Prostate gland (tissue), 2 donors: ENCODE data around the gene MAGI2. TPM values are rescaled to one million over a fixed set of nuclear protein-coding genes. Genes with fewer than 3 reads are reported as not detected.

ENCODE experiments used
- DNase-seq: peaks from one replicate; pipeline ENCODE4 v3.0.0-alpha.2; 2019; ENCODE audit warnings: low spot score
- H3K27ac ChIP-seq, 2 donors: fragments of 200-600 bp; sonication (generic); 2 replicates each; pipeline ENCODE4 v1.5.1; 2017 to 2019
- H3K27me3 ChIP-seq: fragments of 200-600 bp; sonication (generic); replicated peaks from 2 replicates; pipeline ENCODE4 v1.5.1; 2019; ENCODE audit not compliant: insufficient read depth
- H3K36me3 ChIP-seq, 2 donors: fragments of 200-600 bp; sonication (generic); 1 replicate in 1 of 2; 2 replicates in 1 of 2; pipeline versions ENCODE4 v1.5.1 to v1.8.1; 2017 to 2019
- H3K4me1 ChIP-seq: fragments of 200-600 bp; sonication (generic); replicated peaks from 2 replicates; pipeline ENCODE4 v1.5.1; 2019
- H3K4me3 ChIP-seq, 2 donors: fragments of 200-600 bp; sonication (generic); 2 replicates each; pipeline ENCODE4 v1.5.1; 2017 to 2019
- H3K9me3 ChIP-seq: fragments of 200-600 bp; sonication (generic); 2 replicates; pipeline ENCODE4 v1.5.1; 2017
- POLR2A ChIP-seq: fragments of 450-650 bp; IDR thresholded peaks from one replicate; pipeline ENCODE4 v1.6.1; 2016; ENCODE audit warnings: antibody characterized with exemption, mild to moderate bottlenecking
- POLR2AphosphoS5 ChIP-seq: sonication (generic); formaldehyde crosslinking; IDR thresholded peaks from one replicate; pipeline ENCODE4 v1.6.1; 2017; ENCODE audit warnings: antibody characterized with exemption
- WGBS: methylation state at CpG from one replicate; pipeline ENCODE4 v1.1.5; 2018; 5-methylcytosine and 5-hydroxymethylcytosine counted together
- intact Hi-C: fragments of 100-400 bp; cut with DNase I; formaldehyde crosslinking; loops from one replicate; pipeline ENCODE4 v1.14.2; 2022
- total RNA-seq, 2 donors: library from RNA; depleted of rRNA; stranded (reverse); fragments of >200 nt; gene quantifications; one replicate each; pipeline ENCODE4 v1.1.0, GENCODE V29; 2016
- TF ChIP-seq, protein P1 (sequence below), 4 experiments: fragments of 200-600 bp in 2 of 4; fragments of 450-650 bp in 2 of 4; sonication (generic) in 2 of 4; IDR thresholded peaks; 1 replicate in 3 of 4; 2 replicates in 1 of 4; pipeline ENCODE4 v1.5.1; 2016 to 2019; ENCODE audit warnings: antibody characterized with exemption in 4 of 4, mild to moderate bottlenecking in 2 of 4, moderate library complexity in 2 of 4

The MAGI2 gene
- total RNA-seq, 2 donors from 2014 or later: 27.1 to 31.3 TPM

DNA sequence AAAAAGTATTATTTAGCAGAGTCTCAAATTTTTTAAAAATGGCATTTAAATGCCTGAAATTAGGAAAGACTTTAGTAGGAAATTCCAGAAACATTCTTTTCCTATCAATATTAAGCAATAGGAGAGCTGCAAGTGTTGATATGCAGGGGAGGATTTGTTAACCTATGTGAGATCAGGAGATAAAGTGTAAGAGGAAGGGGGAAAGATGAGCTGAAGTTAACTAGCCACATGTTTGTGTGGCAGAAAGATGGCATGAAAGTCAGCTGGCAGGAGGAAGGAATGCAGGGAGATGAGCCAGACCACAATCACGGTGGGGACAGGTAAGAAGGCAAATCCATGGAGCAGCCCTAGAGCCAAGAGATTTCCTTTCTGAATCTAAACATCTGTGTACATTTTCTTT is 303.6 kb downstream of the MAGI2 start:
- whole genome bisulfite sequencing: 29% methylated on average over 1 of the region's 1 CpG
- intact Hi-C loops: no loop called here

DNA sequence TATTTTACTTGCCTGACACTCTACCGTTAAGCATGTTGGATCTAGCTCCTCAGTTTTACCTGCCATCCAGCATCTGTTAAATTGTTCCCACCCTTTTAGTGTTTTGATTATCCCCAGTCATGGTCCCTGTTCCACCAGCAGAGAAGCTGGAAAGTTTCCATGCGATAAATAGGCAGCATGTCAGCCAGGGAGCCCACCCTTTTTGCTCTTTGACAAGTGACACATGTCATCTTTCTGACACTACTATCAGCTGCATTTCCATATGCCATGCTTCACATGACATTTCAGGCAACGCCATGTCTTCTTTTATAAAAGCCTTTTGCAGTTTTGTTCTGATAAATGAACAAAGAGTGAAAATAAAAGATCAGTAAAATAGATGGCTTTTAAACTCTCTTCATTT is 310.8 kb downstream of the MAGI2 start:
- Histone ChIP-seq H3K9me3 (no peaks in the 10 kb centered on the region), H3K27ac (no peak overlapping the region), H3K4me1 (no peaks in the 10 kb centered on the region), H3K27me3 (no peaks in the 10 kb centered on the region), H3K4me3 (no peak overlapping the region), H3K36me3 (no peaks in the 10 kb centered on the region)
- DNase-seq: no peak
- TF ChIP-seq POLR2AphosphoS5: no peak
- no peak for TF ChIP-seq POLR2A
- WGBS: 68% methylated on average over 3 of the region's 3 CpGs
- intact Hi-C loops: no loop called here

More for the DNA sequence above, 303.6 kb downstream of the MAGI2 start:
- Histone ChIP-seq H3K4me1 (no peaks in the 10 kb centered on the region), H3K27ac (no peak overlapping the region), H3K4me3 (no peak overlapping the region), H3K36me3 (no peaks in the 10 kb centered on the region), H3K9me3 (no peaks in the 10 kb centered on the region), H3K27me3 (no peaks in the 10 kb centered on the region)
- no peak for DNase-seq
- TF ChIP-seq POLR2AphosphoS5 (no peak), POLR2A (no peak)
- TF ChIP-seq, protein P1, sequence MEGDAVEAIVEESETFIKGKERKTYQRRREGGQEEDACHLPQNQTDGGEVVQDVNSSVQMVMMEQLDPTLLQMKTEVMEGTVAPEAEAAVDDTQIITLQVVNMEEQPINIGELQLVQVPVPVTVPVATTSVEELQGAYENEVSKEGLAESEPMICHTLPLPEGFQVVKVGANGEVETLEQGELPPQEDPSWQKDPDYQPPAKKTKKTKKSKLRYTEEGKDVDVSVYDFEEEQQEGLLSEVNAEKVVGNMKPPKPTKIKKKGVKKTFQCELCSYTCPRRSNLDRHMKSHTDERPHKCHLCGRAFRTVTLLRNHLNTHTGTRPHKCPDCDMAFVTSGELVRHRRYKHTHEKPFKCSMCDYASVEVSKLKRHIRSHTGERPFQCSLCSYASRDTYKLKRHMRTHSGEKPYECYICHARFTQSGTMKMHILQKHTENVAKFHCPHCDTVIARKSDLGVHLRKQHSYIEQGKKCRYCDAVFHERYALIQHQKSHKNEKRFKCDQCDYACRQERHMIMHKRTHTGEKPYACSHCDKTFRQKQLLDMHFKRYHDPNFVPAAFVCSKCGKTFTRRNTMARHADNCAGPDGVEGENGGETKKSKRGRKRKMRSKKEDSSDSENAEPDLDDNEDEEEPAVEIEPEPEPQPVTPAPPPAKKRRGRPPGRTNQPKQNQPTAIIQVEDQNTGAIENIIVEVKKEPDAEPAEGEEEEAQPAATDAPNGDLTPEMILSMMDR (IDR thresholded peaks at IDR 0.05): no peak

DNA sequence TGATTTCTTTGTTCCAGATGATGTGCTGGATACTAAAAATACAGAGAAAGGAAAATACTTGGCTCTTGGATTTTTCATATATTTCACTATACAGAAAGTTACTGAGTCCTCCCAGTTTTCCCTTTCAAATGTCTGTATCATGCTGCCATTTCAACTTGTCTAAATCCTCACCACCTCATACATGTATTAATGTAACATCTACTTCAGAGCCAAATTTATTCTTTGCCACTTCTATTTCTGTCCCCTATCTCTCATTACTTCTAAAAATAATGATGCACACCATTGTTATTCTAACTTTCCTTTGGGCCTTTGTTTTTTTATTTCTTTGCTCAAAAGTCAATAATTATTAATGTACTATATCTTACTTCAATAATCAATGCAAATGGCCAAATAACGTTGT is 312.2 kb downstream of the MAGI2 start:
- no peaks in the 10 kb centered on the region for H3K9me3 ChIP-seq
- H3K27ac ChIP-seq: no peak overlapping the region
- no peaks in the 10 kb centered on the region for H3K27me3 ChIP-seq
- H3K4me3 ChIP-seq: no peak overlapping the region
- H3K4me1 ChIP-seq: no peaks in the 10 kb centered on the region
- intact Hi-C loops: no loop called here
- WGBS: 87% methylated on average over 1 of the region's 1 CpG
- TF ChIP-seq POLR2A (no peak), POLR2AphosphoS5 (no peak)
- TF ChIP-seq, protein P1 (IDR thresholded peaks at IDR 0.05): no peak
- no peak for DNase-seq
- H3K36me3 ChIP-seq: no peaks in the 10 kb centered on the region

DNA sequence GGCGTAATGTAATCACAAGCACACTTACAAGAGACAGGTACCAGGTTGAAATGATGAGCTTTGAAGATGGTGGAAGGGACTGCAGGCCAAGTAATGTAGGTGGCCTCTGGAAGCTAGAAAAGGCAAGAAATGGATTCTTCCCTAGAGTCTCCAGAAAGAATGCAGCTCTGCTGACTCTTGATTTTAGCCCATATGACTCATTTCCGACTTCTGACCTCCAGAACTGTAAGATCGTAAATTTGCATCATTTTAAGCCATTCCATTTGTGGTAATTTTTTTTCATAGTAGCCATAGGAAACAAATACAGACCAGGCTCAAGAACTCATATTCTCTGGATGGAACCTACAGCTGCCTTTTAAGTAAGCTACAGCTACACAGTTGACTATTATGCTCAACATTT is 315.5 kb downstream of the MAGI2 start:
- intact Hi-C loops: no loop called here
- no peak overlapping the region for H3K27ac ChIP-seq
- no peak for DNase-seq
- H3K27me3 ChIP-seq: no peaks in the 10 kb centered on the region
- WGBS: 93% methylated on average over 3 of the region's 3 CpGs
- TF ChIP-seq POLR2AphosphoS5 (no peak), POLR2A (no peak)
- TF ChIP-seq, protein P1 (IDR thresholded peaks at IDR 0.05): no peak
- H3K4me3 ChIP-seq: no peak overlapping the region
- H3K36me3 ChIP-seq: no peaks in the 10 kb centered on the region
- H3K4me1 ChIP-seq: no peaks in the 10 kb centered on the region
- no peaks in the 10 kb centered on the region for H3K9me3 ChIP-seq

GRCh38 chr7:79132844-79133451 is 320.5 kb downstream of the MAGI2 start:
- H3K27me3 ChIP-seq: no peaks in the 10 kb centered on the region
- H3K9me3 ChIP-seq: no peaks in the 10 kb centered on the region
- TF ChIP-seq POLR2AphosphoS5 (no peak), POLR2A (no peak)
- TF ChIP-seq, protein P1 (IDR thresholded peaks at IDR 0.05): no peak
- no peak overlapping the region for H3K4me3 ChIP-seq
- H3K36me3 ChIP-seq: no peaks in the 10 kb centered on the region
- no peaks in the 10 kb centered on the region for H3K4me1 ChIP-seq
- no peak overlapping the region for H3K27ac ChIP-seq
- no peak for DNase-seq
- WGBS: 66% methylated on average over 4 of the region's 4 CpGs
- intact Hi-C loops: no loop called here
